GM12865 (cell line): ENCODE measurements around the gene TMEM184A.

Source experiments
- DNase-seq: peaks from one replicate; pipeline ENCODE4 v3.0.0; 2010; ENCODE audit warnings: low read depth
- H3K4me3 ChIP-seq: 2 replicates; pipeline ENCODE4 v1.5.1; 2011; ENCODE audit warnings: mild to moderate bottlenecking, low read depth, low read length, control low read depth
- TF ChIP-seq, protein P1 (sequence below): IDR thresholded peaks from 2 replicates; pipeline ENCODE4 v1.5.1; 2011; ENCODE audit warnings: low read length, control low read depth, low read depth, inconsistent platforms; ENCODE audit not compliant: insufficient read depth; ENCODE audit errors: missing control alignments

Gene TMEM184A

DNA sequence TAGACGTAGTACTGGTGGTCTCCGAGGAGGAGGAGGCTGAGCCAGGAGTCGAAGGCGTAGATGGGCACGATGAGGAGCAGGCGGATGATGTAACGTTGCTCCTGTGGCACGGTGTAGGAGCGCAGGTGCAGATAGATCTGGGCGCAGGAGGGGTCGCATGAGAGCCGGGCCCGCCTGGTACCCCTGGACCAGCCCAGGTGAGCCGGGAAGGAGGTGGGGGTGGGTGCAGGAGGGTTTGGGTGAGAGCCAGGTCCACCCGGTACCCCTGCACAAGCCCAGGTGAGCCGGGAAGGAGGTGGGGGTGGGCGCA lies 5.2 kb downstream of the TMEM184A start:
- DNase-seq: no peak
- no peak overlapping the region for H3K4me3 ChIP-seq
- TF ChIP-seq, protein P1, sequence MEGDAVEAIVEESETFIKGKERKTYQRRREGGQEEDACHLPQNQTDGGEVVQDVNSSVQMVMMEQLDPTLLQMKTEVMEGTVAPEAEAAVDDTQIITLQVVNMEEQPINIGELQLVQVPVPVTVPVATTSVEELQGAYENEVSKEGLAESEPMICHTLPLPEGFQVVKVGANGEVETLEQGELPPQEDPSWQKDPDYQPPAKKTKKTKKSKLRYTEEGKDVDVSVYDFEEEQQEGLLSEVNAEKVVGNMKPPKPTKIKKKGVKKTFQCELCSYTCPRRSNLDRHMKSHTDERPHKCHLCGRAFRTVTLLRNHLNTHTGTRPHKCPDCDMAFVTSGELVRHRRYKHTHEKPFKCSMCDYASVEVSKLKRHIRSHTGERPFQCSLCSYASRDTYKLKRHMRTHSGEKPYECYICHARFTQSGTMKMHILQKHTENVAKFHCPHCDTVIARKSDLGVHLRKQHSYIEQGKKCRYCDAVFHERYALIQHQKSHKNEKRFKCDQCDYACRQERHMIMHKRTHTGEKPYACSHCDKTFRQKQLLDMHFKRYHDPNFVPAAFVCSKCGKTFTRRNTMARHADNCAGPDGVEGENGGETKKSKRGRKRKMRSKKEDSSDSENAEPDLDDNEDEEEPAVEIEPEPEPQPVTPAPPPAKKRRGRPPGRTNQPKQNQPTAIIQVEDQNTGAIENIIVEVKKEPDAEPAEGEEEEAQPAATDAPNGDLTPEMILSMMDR: no peak

DNA sequence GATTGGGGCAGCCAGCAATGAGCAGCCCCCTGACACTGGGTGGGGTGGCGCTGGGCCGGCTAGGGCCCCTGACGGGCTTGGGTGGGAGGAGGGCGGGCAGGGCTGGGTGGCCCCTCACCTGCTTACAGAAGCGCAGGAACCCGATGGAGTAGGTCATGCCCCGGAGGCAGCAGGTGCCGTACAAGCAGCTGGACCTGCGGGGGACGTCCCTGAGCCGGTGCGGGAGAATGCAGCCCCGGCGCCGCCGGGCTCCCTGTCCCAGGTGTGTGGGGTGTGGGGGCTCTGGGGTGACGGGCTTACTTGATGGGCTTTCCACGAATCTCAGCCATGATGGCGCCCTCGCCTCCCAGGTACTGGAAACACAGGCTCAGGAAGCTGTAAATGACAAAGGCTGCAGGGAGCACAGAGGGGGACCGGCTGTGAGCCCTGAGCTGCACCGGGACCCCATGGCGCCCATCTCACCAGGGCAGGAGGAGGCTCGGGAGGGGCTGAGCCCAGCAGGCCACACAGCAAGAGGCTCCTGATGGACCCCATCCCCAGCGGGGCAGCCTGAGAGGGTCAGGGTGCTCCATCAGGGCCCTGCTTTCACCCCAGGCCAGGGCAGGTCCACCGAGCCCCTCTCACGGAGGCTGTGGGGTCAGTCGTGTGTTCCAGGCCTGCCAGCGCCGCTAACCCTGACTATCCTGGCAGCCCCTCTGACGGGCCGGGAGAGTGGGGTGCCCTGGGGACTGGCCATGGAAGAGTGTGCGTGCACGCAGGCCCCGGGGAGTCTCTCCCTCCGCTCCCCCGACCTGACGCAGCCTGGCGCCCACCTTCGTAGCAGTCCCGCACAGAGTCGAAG lies 5.8 kb downstream of the TMEM184A start:
- TF ChIP-seq, protein P1: no peak
- DNase-seq: no peak
- H3K4me3 ChIP-seq: no peak overlapping the region

DNA sequence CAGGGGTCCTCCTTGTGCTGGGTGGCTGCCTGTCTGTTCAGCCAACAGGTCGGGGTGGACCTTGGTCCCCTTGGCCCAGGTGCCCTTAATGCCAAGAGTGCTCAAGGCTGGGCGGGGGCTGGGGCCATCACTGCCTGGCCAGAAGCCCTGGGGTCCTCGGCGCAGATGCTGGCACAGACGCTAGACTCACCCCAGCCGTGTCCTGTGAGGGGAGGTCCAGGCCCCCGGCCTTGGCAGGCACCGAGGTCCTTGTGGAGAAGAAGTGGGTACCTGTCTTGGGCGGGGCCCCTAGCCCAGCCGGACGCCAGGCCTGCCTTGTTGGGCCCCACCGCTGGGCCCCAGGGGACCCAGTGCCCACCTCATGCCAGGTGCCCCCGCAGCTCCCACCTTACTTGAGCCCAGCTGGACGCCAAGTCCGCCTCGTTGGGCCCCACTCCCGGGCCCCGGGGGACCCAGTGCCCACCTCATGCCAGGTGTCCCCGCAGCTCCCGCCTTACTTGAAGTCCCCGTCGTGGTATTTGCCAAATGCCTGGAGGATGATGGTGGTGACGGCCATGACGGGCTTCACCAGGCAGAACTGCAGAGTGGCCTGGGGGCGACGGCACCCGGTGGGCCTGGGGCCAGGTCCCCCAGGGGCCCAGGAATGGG lies 6.5 kb downstream of the TMEM184A start:
- no peak for DNase-seq
- no peak overlapping the region for H3K4me3 ChIP-seq
- TF ChIP-seq, protein P1: no peak

DNA sequence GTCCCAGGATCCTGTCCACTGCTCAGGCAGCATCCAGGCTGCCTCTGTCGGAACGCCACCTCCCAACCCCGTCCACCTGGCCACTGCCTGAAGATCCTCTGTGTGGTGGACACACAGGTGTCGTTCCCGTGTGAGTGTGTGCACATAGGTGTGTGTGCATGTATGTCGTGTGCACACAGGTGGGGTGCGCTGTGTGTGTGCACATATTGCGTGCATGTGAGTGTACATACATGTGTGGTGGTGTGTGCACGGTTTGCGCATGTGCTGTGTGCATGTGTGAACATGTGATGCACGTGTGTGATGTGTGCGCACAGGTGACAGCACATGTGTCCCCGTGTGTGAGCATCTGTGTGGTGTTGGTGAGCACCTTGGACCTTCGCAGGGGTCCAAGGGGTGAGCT lies 7.1 kb downstream of the TMEM184A start:
- no peak overlapping the region for H3K4me3 ChIP-seq
- TF ChIP-seq, protein P1: no peak
- DNase-seq: no peak

DNA sequence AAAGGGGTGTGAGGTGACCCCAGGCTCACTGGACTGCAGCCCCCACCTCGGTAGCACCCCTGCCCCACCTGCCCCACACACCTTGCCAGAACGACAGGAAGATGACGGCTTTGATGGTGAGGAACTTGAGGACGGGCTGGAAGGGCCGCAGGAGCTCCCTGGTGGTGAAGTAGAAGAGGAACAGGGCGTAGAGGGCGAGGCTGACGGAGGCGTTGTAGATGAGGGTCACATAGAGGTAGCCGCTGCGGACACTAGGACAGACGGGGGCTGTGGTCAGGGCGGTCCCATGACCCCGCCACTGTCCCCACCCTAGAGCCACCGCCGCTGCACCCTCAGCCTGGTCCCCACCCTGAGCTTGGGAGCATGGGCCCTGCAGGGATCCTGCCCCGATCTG lies 7.6 kb downstream of the TMEM184A start:
- DNase-seq: peak; percentile 30
- TF ChIP-seq, protein P1: no peak
- H3K4me3 ChIP-seq: no peak overlapping the region

DNA sequence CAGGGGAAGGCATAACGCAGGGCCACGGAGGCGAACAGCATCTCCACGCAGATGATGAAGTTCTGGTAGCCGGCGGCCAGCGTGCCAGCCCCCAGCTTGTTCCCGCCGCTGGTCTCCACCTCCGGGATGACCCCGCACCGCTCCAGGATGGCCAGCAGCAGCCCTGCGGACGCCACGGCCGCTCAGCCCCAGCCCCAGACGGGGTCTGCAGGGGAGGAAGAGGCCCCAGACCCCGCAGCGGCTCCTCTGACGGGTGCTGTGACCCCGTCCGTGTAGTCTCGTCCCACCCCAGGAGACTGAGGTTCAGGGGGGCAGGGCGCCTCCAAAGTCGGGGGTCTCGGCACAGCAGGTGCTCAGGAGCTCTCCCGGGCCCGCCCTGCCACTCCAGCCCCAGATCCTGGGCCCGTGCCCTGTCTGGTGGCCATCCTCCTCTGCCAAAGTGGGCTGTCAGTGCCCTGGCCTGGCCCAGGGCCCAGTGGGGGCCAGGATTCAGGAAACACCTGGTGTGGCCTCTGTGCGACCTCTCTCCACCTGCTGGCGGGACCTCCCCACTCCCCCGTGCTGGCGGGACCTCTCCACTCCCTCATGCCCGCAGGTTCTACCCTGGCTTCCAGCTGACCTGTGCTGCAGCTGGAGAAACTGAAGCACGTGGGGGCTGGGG lies 8.1 kb downstream of the TMEM184A start:
- no peak for DNase-seq
- no peak overlapping the region for H3K4me3 ChIP-seq
- TF ChIP-seq, protein P1: no peak
